Fibroblast of the conjunctiva (primary cell): Measurements from ENCODE around the gene ZC3H7A.
"Not testable (repeated sequence)": the region's sequence is repeated elsewhere in the genome, so short reads cannot be mapped to it uniquely, and the experiment has no call there.

Source experiments
- DNase-seq: peaks from one replicate; pipeline ENCODE4 v3.0.0-alpha.2; 2010; ENCODE audit warnings: low read depth

ZC3H7A gene

DNA sequence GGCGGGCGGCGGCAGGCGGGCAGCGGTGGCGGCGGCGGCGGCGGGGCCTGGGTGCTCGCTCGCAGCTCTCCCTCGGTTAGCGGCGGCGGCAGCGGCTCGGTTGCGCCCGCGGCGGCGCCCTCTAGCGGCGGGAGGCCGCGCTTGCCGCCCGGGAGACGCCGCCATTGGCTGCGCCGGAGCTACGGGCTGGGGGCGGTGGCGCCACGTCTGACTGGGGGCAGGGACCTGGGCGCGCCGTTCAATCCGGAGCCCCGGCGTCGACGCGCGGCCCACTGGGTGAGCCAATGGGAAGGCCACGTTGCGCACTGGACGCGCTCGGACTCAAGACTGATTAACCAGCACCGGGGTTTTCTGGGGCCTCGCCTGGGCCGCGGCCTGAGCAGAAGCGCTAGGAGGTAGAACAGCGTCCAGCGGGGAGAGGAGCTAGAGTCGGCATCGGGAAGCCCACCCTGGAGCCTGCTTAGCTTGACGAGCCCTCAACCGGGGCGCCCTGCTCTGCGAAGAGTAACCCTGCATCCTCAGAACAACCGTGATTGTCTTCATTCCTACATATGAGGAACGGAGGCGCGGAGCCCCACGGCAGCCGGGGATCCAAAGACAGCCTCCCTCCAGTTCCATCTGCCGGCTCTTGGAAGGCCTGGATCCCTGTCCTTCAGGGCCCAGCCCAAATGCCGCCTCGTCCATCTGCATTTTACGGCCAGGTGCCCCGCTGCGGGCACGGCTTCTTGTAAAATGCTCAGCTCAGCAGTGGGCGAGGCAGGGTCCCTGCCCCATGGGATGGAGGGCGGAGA lies at the start of gene ZC3H7A:
ZC3H7A (minus strand) TSS at position 93 of the 791 bp plus-strand sequence. CDS start 14,904 bp downstream, outside the sequence.
- DNase-seq, result peak; percentile 95

DNA sequence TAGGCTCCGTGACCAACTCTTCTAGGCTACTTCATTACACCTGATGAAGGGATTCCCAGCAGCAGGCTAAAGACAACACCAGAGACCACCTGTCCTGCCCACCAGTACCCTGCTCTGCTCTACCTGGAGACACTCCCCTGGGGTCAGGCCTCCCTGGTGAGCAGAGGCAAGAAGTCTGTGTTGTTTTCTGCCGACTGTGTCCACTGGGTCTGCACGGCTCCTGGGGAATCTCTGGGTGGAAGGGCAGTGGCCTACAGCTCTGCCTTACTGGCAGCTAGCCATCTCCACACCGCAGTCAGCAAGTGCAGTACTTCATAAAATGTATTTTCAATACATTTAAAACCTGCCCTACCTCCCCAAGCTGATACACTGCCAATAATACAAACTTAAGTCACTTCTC lies 47.4 kb upstream of the ZC3H7A start:
- DNase-seq, result no peak

GRCh38 chr16:11843861-11844260 lies 46.8 kb upstream of the ZC3H7A start:
- no peak for DNase-seq

DNA sequence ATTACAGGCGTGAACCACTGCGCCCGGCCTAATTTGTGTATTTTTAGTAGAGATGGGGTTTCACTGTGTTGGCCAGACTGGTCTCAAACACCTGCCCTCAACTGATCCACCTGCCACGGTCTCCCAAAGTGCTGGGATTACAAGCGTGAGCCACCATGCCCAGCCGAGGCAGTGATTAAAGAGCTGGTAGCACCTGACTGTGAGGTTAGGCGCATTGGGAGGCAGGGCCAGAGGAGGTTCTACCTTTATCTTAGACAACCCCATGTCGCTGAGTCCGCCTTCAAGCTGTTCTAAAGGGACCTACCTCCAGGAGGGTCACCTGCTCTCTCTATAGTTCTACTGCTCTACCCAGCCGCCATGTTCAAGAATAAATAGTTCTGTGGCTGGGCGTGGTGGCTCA lies 46.1 kb upstream of the ZC3H7A start:
- no peak for DNase-seq

DNA sequence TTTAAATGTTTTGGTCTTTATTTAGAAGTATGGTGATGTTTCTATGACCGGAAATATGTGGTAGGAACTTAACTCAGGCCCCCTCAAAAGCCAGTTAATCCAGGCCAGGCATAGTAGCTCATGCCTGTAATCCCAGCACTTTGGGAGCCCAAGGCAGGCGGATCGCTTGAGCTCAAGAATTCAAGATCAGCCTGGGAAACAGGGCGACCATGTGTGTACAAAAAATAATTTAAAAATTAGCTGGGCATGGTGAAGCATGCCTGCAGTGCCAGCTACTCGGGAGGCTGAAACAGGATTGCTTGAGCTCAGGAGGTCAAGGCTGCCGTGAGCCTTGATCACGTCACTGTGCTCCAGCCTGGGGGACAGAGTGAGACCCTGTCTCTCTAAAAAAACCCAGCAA lies 44.0 kb upstream of the ZC3H7A start:
- no peak for DNase-seq

DNA sequence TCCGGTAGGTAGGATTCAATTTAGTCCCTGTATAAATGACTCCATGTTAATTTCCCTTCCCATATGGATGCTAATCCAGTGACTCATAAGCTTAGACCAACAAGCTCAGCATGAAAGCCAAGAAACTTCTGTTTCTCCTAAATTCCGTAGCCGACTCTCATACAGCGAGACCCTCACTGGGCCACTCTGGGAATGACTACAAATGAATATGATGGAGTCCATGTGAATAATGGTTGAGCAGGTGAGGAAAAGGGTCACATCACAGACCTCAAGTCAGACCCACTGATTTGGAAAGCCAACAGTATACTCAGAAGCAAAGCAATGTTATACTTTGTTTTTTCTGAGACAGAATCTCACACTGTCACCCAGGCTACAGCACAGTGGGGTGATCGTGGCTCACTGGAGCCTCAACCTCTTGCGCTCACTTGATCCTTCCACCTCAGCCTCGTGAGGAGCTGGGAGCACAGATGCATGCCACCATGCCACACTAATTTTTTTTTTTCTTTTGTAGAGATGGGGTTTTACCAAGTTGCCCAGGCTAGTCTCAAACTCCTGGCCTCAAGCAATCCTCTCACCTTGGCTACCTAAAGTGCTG lies 39.7 kb upstream of the ZC3H7A start:
- peak; percentile 56 for DNase-seq

DNA sequence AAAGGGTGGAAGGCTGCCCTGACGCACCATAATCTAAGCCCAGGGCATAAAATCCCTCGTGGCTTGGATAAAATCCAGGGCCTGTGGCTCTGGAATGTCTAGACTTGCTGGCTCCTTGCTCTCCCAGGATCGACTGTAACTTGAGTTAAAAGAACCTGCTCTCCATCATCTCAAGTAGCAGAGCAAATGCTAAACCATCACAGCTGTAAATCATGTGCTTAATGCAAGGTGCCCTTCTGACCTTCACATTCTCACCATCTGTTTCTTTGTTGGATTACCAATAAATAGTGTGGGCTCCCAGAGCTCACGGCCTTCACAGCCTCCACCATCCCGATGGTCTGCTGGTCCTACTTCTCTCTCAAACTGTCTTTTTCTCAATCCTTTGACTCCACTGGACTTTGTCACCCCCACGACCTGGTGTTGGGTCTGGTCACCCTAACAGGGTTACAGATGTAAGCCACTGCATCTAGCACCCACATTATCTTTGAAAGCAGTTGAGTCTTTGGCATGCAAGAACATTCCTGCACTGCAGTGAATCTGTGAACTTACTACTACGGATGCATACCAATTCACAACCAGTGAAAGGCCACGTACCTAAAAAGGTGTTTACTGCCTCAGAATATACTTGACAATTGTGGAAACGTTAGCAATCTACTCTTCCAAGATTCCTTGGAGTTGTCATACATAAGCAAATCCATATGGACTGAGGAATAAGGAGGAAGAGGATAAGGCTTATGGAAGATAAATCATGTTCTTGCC lies 39.0 kb upstream of the ZC3H7A start:
- DNase-seq, result peak; percentile 68

DNA sequence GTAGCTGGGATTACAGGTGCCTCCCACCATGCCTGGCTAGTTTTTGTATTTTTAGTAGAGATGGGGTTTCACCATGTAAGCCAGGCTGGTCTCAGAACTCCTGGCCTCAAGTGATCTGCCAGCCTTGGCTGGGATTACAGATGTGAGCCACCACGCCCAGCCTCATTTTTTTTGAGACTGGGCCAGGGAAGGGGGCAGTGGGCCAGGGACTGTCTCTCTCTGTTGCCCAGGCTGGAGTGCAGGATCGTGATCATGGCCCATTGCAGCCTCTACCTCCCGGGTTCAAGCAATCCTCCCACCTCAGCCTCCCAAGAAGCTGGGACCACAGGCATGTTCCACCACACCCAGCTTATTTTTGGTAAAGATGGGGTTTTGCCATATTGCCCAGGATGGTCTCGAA lies 38.3 kb upstream of the ZC3H7A start:
- DNase-seq, result no peak

- peak; percentile 90 for DNase-seq
Observed at GRCh38 chr16:11833951-11834695, 37.1 kb upstream of the ZC3H7A start.

DNA sequence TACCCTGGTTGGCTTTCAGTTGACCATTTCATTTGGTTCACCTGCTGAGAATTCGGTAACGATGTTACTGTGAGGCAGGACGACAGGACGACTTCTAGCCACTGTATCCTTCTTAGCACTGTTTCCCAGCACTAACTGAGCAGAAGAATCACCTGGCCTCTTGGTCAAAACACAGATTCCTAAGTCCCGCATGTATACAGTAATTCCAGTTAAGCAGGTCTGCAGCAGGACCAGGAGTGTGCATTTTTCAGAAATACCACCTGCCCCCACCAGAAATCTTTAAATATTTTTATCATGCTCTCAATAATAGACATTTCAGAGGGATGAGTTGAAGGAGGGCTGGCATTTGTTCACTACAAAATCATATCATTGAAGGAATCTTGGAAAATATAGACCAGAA lies 31.6 kb upstream of the ZC3H7A start:
- no peak for DNase-seq

GRCh38 chr16:11825520-11826165 lies 28.6 kb upstream of the ZC3H7A start:
- not testable (repeated sequence) for DNase-seq

- DNase-seq, result no peak
Observed at GRCh38 chr16:11824362-11824761, 27.3 kb upstream of the ZC3H7A start.

DNA sequence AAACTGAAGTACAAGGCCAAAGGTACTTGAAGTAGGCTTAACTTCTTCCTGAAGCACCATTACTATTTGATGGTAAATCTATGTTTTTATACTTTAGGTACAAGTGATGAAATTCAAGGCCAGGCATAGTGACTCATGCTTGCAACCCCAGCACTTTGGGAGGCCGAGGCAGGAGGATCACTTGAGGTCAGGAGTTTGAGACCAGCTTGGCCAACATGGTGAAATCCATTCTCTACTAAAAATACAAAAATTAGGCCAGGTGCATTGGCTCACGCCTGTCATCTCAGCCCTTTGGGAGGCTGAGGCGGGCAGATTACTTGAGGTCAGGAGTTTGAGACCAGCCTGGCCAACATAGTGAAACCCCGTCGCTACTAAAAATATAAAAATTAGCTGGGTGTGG lies 26.6 kb upstream of the ZC3H7A start:
- not testable (repeated sequence) for DNase-seq

- DNase-seq, result no peak
Observed at GRCh38 chr16:11819798-11820197, 22.7 kb upstream of the ZC3H7A start.

- not testable (repeated sequence) for DNase-seq
Observed at GRCh38 chr16:11818970-11819369, 21.9 kb upstream of the ZC3H7A start.

DNA sequence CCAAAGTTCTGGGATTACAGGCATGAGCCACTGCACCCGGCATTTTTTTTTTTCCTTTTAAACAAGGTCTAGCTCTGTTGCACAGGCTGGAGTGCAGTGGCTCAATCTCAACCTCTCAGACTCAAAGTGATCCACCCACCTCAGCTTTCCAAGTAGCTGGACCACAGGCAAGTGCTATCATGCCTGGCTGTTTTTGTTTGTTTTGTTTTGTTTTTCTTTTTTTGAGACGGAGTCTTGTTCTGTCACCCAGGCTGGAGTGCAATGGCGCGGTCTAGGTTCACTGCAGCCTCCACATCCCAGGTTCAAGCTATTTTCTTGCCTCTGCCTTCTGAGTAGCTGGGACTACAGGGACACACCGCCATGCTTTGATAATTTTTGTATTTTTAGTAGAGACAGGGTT lies 19.1 kb upstream of the ZC3H7A start:
- DNase-seq, result no peak

DNA sequence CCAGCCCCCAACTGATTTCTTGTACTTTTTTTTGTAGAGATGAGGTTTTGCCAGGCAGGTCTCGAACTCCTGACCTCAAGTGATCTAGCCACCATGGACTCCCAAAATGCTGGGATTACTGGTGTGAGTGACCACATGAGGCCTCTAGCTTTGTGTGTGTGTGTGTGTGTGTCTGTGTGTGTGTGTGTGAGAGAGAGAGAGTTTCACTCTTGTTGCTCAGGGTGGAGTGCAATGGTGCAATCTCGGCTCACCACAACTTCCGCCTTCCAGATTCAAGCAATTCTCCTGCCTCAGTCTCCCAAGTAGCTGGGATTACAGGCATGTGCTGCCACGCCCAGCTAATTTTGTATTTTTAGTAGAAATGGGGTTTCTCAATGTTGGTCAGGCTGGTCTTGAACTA lies 17.7 kb upstream of the ZC3H7A start:
- DNase-seq, result not testable (repeated sequence)

- no peak for DNase-seq
Observed at GRCh38 chr16:11806721-11807120, 9.7 kb upstream of the ZC3H7A start.

DNA sequence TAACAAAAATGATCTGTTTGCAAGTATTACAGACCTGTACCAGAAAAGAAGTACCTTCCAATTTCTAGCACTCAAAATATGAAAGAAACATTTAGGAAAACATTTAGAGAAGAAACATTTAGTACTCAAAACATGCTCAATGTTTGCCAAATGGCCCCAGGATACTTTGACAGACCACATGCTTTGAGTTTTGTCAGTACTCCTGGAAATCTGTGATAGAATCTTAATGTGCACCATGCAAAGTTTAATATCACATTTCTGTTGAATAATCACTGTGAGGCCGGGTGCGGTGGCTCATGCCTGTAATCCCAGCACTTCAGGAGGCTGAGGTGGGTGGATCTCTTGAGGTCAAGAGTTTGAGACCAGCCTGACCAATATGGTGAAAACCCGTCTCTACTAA lies 8.5 kb upstream of the ZC3H7A start:
- DNase-seq, result no peak

GRCh38 chr16:11801481-11802021 lies 4.5 kb upstream of the ZC3H7A start:
- DNase-seq, result no peak

DNA sequence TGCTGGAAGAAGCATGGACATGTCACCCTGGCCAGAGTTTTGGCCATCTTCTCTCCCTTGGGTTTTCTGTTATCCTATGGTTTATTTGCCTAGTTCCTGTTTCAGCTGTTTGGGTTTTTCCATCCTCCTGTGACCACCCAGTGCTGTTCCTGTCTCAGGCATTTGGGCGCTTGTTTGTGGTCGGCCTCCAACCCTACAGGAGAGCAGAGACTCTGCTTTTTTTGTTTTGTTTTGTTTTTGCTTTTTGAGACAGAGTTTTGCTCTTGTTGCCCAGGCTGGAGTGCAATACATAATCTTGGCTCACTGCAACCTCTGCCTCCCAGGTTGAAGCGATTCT lies 3.3 kb upstream of the ZC3H7A start:
- DNase-seq, result no peak
